MCF 10A (cell line): Measurements from ENCODE around the gene AREG. TPM values are rescaled to one million over a fixed set of nuclear protein-coding genes. Genes with fewer than 3 reads are reported as not detected.
A peak's percentile ranks its signal among the peaks of the same experiment; 100 is the strongest.

ENCODE experiments used
- BruUV-seq: library from RNA; stranded (reverse); fragments of 400-500 nt; replicated peaks from 2 replicates; lab custom pipeline; 2021; lab: Mats Ljungman, UMichigan
- CTCF ChIA-PET: fragments of 300-600 bp; sonication (Branson Sonifier 250); formaldehyde crosslinking; extraction: SDS; loops from one replicate; lab custom pipeline; 2021; ENCODE audit warnings: antibody characterized with exemption, inconsistent platforms; lab: Yijun Ruan, JAX
- POLR2A ChIA-PET: fragments of 300-600, 350-650 bp; sonication (Branson Sonifier 250); formaldehyde crosslinking; extraction: SDS; loops from one replicate; lab custom pipeline; 2020; ENCODE audit warnings: antibody characterized with exemption, inconsistent platforms; lab: Yijun Ruan, JAX
- DNase-seq: peaks from one replicate; pipeline ENCODE4 v3.0.0-alpha.2; 2018; ENCODE audit not compliant: unreplicated experiment
- H3K27ac Mint-ChIP-seq: one replicate; pipeline ENCODE4 v1.8.0; 2022; ENCODE audit warnings: mild to moderate bottlenecking, low read depth, mixed read lengths; ENCODE audit not compliant: unreplicated experiment
- H3K27me3 Mint-ChIP-seq: one replicate; pipeline ENCODE4 v1.8.0; 2022; ENCODE audit warnings: mixed read lengths; ENCODE audit not compliant: insufficient read depth, unreplicated experiment
- H3K36me3 Mint-ChIP-seq: one replicate; pipeline ENCODE4 v1.8.0; 2022; ENCODE audit warnings: mild to moderate bottlenecking, moderate library complexity, mixed read lengths; ENCODE audit not compliant: insufficient read depth, unreplicated experiment
- H3K4me1 Mint-ChIP-seq: one replicate; pipeline ENCODE4 v1.8.0; 2022; ENCODE audit warnings: mixed read lengths; ENCODE audit not compliant: insufficient read depth, unreplicated experiment
- H3K4me3 Mint-ChIP-seq: one replicate; pipeline ENCODE4 v1.8.0; 2022; ENCODE audit warnings: mild to moderate bottlenecking, moderate library complexity, mixed read lengths; ENCODE audit not compliant: unreplicated experiment
- H3K9me3 Mint-ChIP-seq: one replicate; pipeline ENCODE4 v1.8.0; 2022; ENCODE audit warnings: mixed read lengths; ENCODE audit not compliant: unreplicated experiment
- intact Hi-C: fragments of 100-400 bp; cut with micrococcal nuclease; formaldehyde crosslinking; loops from 2 replicates; pipeline ENCODE4 v1.14.1; 2022
- total RNA-seq: library from RNA; stranded (reverse); gene quantifications from 2 replicates; pipeline ENCODE4 v1.2.3, GENCODE V29; 2022
- TF ChIP-seq, protein P1 (sequence below): fragments of 200-600 bp; IDR thresholded peaks from one replicate; pipeline ENCODE4 v1.8.0; 2022; ENCODE audit warnings: antibody characterized with exemption, mild to moderate bottlenecking; ENCODE audit not compliant: unreplicated experiment

The AREG gene
- total RNA-seq, 1 experiment from 2014 or later = 1,878 TPM

DNA sequence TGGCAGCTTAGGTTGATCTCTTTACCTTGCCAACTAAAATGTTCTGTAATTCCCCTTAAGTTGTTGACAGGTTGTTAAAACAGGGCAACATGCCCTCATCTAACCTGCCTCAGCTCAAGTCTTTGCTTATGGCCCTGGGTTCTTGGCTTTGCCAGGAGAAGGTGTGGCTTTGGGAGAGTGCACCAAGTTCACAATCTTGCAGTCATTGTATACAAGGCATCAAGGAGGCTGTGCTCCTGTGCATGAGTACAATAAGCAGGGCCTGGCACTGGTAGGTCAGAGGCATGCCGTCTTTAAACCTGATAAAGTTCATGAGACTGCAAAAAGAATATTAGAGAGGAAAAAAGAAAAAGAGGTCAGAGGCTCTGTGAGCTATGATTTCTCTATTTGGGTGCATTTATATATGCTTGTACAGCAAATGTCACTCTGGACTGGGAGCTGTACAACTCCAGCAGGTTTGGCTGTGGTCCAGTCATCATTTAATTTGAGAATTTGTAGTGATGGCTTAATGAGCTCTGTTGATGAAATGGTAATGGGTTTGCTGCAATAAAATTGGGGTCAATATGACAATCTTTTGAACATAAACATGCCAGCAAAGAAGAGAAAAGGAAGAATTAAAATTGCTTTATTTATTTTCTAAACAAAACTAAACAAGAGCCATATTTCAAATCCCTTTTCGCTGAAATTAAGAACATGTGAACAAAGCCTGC, 30.3 kb downstream of the AREG start:
- H3K9me3 Mint-ChIP-seq = no peaks in the 10 kb centered on the region
- DNase-seq = peak; percentile 27
- no peaks in the 10 kb centered on the region for H3K36me3 Mint-ChIP-seq
- peaks cover 41% of the 10 kb centered on the region for H3K4me1 Mint-ChIP-seq
- no peaks in the 10 kb centered on the region for H3K27me3 Mint-ChIP-seq
- no TSS peak for BruUV-seq
- intact Hi-C loops = no loop called here
- TF ChIP-seq, protein P1, sequence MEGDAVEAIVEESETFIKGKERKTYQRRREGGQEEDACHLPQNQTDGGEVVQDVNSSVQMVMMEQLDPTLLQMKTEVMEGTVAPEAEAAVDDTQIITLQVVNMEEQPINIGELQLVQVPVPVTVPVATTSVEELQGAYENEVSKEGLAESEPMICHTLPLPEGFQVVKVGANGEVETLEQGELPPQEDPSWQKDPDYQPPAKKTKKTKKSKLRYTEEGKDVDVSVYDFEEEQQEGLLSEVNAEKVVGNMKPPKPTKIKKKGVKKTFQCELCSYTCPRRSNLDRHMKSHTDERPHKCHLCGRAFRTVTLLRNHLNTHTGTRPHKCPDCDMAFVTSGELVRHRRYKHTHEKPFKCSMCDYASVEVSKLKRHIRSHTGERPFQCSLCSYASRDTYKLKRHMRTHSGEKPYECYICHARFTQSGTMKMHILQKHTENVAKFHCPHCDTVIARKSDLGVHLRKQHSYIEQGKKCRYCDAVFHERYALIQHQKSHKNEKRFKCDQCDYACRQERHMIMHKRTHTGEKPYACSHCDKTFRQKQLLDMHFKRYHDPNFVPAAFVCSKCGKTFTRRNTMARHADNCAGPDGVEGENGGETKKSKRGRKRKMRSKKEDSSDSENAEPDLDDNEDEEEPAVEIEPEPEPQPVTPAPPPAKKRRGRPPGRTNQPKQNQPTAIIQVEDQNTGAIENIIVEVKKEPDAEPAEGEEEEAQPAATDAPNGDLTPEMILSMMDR = no peak
- H3K4me3 Mint-ChIP-seq = no peak overlapping the region
- peak overlapping the region; percentile 55 for H3K27ac Mint-ChIP-seq
- POLR2A ChIA-PET = interaction anchor here (0.7 to 7.5 kb wide), 23 partner anchors 10 to 1270 kb away, joined by 3 to 104 read pairs (median 4); partner anchors contain the start of gene AREG
- CTCF ChIA-PET = interaction anchor here (0.6 to 3.2 kb wide), 8 partner anchors 9 to 104 kb away, joined by 3 to 15 read pairs (median 4); partner anchors contain the start of gene AREG

DNA sequence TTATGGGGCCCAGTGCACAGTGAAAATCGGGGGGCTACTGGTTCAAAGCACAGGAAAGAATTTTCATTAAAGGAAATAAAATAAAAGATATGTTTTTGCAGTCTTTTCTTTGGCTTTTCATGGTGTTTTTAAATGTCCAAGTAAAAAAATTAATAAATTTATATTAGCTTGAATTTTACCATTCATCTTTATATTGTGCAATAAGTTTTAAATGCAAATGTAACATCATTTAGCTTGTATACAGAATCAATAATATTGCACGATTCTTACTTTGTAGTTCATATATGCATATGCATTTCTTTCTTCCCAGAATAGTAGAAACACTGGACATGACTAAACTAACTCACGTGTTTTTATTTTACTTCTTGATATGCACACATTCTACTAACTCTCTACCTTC, 31.0 kb downstream of the AREG start:
- TF ChIP-seq, protein P1 = no peak
- Mint-ChIP-seq H3K27ac (no peak overlapping the region), H3K9me3 (no peaks in the 10 kb centered on the region), H3K4me1 (peaks cover 42% of the 10 kb centered on the region), H3K4me3 (no peak overlapping the region), H3K36me3 (no peaks in the 10 kb centered on the region), H3K27me3 (no peaks in the 10 kb centered on the region)
- DNase-seq = no peak
- ChIA-PET CTCF (interaction anchor here (0.6 to 2.2 kb wide), 5 partner anchors 18 to 200 kb away, joined by 3 to 6 read pairs (median 3); partner anchors contain the start of gene AREG), POLR2A (interaction anchor here (0.7 to 7.5 kb wide), 14 partner anchors 9 to 1269 kb away, joined by 3 to 104 read pairs (median 4); partner anchors contain the start of gene AREG)
- intact Hi-C loops = no loop called here
- BruUV-seq = no TSS peak

DNA sequence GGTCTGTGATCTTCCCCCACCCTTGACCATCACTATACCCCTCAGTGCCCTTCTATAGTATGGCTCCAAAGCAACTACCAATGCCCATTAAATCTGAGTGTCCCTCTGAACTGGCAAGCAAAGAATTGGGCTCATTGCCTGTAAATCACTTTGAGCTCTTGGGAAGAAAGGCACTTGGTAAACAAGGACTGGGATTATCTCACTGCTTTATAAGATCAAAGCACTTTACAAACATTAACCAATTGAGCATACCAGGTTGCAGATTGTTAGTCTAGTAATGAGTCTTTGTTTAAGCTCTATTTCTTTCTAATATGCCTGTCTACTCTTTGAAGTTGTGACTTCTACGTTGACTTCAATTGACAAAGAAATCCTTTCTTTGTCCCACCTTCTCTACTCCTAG, 34.1 kb downstream of the AREG start:
- CTCF ChIA-PET = interaction anchor here (1.4 kb wide), 2 partner anchors 16 to 53 kb away, joined by 3 to 5 read pairs; no protein-coding TSS in a partner anchor
- TF ChIP-seq, protein P1 = no peak
- H3K27ac Mint-ChIP-seq = no peak overlapping the region
- H3K27me3 Mint-ChIP-seq = no peaks in the 10 kb centered on the region
- H3K4me3 Mint-ChIP-seq = no peak overlapping the region
- peaks cover 6% of the 10 kb centered on the region for H3K36me3 Mint-ChIP-seq
- no TSS peak for BruUV-seq
- POLR2A ChIA-PET = interaction anchor here (0.7 to 2.9 kb wide), 6 partner anchors 11 to 53 kb away, joined by 3 to 10 read pairs (median 3); no protein-coding TSS in a partner anchor
- no peak for DNase-seq
- intact Hi-C loops = no loop called here
- H3K9me3 Mint-ChIP-seq = no peaks in the 10 kb centered on the region
- peaks cover 20% of the 10 kb centered on the region for H3K4me1 Mint-ChIP-seq

DNA sequence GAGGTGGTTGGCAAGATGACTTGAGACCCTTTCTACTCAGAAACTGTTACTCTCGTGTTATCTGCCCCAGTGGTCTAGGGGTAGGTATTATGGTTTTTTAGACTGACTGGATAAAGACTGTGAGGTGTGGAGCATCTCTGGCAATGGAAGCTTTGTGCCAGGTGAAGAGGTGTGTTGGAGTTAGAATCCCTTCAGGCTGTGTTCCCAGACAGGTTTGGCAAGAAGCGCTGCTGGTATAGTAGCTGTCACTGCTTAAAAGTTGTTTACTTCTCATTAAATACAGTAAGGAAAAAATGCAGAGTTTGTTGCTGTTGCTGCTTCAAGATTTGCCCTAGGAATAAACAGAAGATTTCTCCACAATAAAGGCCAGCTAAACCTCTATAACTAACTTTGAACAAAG, 35.3 kb downstream of the AREG start:
- DNase-seq = no peak
- BruUV-seq = no TSS peak
- TF ChIP-seq, protein P1 = no peak
- H3K36me3 Mint-ChIP-seq = peaks cover 6% of the 10 kb centered on the region
- ChIA-PET CTCF (interaction anchor here (0.7 to 1.2 kb wide), 2 partner anchors 102 to 195 kb away, joined by 3 read pairs; no protein-coding TSS in a partner anchor), POLR2A (interaction anchor here (0.7 to 2.9 kb wide), 6 partner anchors 9 to 48 kb away, joined by 3 to 10 read pairs (median 4); no protein-coding TSS in a partner anchor)
- H3K4me3 Mint-ChIP-seq = no peak overlapping the region
- H3K27ac Mint-ChIP-seq = no peak overlapping the region
- intact Hi-C loops = no loop called here
- no peaks in the 10 kb centered on the region for H3K27me3 Mint-ChIP-seq
- H3K9me3 Mint-ChIP-seq = no peaks in the 10 kb centered on the region
- peaks cover 8% of the 10 kb centered on the region for H3K4me1 Mint-ChIP-seq
